ENCODE measurements around the gene ACOT12. TPM values are rescaled to one million over a fixed set of nuclear protein-coding genes. Genes with fewer than 3 reads are reported as not detected.

The ACOT12 gene
- total and polyA plus RNA-seq, 2 of the 13 experiments (the other 11 are each of a cell fraction or from before 2014, with no cell fraction given), result not detected

- TF ChIP-seq PAXIP1 (CRISPR knock-in tag; conservative IDR thresholded peaks at IDR 0.05) (peak; percentile 98), TAF1 (CRISPR knock-in tag; IDR thresholded peaks at IDR 0.05) (no peak), ZNF101 (CRISPR knock-in tag; IDR thresholded peaks at IDR 0.05; ENCODE audit: borderline replicate concordance, low read depth) (no peak), ZNF121 (CRISPR knock-in tag; IDR thresholded peaks at IDR 0.05) (no peak), PATZ1 (CRISPR knock-in tag; IDR thresholded peaks at IDR 0.05) (0 out of 2 replicates have a peak, but pooled peaks have one; percentile 39), SMAD1 (CRISPR knock-in tag; IDR thresholded peaks at IDR 0.05; ENCODE audit: borderline replicate concordance, low read depth) (no peak), PAWR (CRISPR knock-in tag; IDR thresholded peaks at IDR 0.05; ENCODE audit: borderline replicate concordance) (no peak), SRF (IDR thresholded peaks at IDR 0.05; ENCODE audit: low read depth, low read length) (0 out of 2 replicates have a peak, but pooled peaks have one; percentile 11), BRCA1 (CRISPR knock-in tag; IDR thresholded peaks at IDR 0.05) (peak; percentile 18; the same call in 1 of the 2 replicates), DBP (CRISPR knock-in tag; IDR thresholded peaks at IDR 0.05; ENCODE audit: not compliant biosample characterization) (no peak), TFDP2 (CRISPR knock-in tag; IDR thresholded peaks at IDR 0.05) (no peak), TOE1 (CRISPR knock-in tag; IDR thresholded peaks at IDR 0.05) (peak; percentile 72; the same call in 1 of the 2 replicates)
Measured at GRCh38 chr5:81353189-81353588, 40.7 kb downstream of the ACOT12 start (continued).
